Fibroblast of mammary gland (primary cell): ENCODE measurements around the gene NRCAM.

ENCODE experiments used
- DNase-seq: peaks from one replicate; pipeline ENCODE4 v3.0.0-alpha.2; 2010; ENCODE audit warnings: low read depth
- H3K4me3 ChIP-seq: 2 replicates; pipeline ENCODE4 v1.5.1; 2011; ENCODE audit warnings: low read depth, mild to moderate bottlenecking, low read length, moderate library complexity; ENCODE audit not compliant: control insufficient read depth
- TF ChIP-seq, protein P1 (sequence below): conservative IDR thresholded peaks from 2 replicates; pipeline ENCODE4 v1.5.1; 2011; ENCODE audit warnings: low read depth, low read length, inconsistent platforms; ENCODE audit not compliant: control insufficient read depth, insufficient read depth

The NRCAM gene

DNA sequence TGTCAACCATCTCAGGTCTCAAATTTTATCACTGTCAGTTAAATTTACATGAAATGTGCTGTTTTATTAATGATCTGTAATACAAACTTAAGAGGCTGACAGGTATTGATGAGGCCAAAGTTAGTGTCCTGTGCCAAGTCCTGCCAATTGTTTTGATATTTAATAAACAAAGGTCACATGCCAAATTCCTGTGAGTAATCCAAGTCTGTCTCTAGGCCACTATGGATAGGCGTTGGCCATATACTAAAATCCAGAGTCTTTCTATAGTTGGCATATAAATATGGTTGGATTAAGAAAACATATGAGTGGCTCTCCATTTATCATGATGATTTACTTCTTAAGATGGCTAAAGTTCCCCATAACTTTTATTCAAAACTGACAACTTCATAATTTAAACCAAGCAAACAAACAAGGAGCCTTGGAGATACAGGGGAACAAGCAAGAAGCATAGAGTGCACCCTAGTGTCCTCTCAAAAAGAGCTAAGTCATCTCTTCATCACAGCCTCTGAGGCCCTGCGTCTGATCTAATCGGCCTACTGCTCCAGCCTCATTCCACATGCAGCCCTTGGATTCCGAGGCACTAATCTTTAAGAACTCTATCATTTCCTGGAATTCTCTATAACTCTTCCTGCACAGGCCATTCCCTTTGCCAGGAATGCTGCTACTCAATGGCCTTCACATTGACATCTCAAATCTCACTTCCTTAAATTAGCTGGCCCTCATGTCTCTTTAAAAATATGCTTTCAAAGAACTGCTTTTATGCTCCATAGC lies 32.7 kb upstream of the NRCAM start:
- TF ChIP-seq, protein P1, sequence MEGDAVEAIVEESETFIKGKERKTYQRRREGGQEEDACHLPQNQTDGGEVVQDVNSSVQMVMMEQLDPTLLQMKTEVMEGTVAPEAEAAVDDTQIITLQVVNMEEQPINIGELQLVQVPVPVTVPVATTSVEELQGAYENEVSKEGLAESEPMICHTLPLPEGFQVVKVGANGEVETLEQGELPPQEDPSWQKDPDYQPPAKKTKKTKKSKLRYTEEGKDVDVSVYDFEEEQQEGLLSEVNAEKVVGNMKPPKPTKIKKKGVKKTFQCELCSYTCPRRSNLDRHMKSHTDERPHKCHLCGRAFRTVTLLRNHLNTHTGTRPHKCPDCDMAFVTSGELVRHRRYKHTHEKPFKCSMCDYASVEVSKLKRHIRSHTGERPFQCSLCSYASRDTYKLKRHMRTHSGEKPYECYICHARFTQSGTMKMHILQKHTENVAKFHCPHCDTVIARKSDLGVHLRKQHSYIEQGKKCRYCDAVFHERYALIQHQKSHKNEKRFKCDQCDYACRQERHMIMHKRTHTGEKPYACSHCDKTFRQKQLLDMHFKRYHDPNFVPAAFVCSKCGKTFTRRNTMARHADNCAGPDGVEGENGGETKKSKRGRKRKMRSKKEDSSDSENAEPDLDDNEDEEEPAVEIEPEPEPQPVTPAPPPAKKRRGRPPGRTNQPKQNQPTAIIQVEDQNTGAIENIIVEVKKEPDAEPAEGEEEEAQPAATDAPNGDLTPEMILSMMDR, result no peak
- DNase-seq, result no peak
- no peak overlapping the region for H3K4me3 ChIP-seq

GRCh38 chr7:108487646-108488045 lies 31.4 kb upstream of the NRCAM start:
- no peak for DNase-seq
- H3K4me3 ChIP-seq, result no peak overlapping the region
- TF ChIP-seq, protein P1, result no peak

DNA sequence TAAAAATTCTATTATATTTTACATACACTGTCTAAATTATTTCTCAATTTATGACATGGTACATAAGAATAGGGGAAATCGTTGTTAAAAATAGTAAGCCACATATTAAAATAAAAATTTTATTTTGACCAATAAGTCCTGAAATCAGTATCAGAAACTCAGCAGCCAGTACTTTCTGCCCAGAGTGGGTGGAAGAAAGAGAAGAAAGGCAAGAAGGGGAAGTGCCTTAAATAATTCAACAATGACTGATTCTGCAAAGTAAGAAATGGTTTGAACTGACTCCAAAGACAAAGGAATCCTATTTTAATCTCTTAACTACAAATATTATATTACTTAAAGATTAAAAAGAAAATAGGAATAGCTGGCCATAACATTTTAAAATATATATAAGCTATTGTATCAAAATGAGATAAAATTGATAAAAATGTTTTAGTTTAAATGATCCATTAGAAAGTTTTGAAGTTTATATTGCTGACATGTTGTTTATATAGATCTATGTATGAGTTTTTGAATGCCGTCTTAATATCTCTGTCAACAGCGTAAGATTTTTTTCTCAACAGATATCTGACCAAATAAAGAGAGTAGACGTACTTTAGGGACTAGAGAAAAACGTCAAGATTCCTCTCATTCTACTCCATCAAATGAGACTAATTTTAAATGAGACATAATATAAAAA lies 30.2 kb upstream of the NRCAM start:
- TF ChIP-seq, protein P1, result no peak
- DNase-seq, result peak; percentile 10
- no peak overlapping the region for H3K4me3 ChIP-seq

DNA sequence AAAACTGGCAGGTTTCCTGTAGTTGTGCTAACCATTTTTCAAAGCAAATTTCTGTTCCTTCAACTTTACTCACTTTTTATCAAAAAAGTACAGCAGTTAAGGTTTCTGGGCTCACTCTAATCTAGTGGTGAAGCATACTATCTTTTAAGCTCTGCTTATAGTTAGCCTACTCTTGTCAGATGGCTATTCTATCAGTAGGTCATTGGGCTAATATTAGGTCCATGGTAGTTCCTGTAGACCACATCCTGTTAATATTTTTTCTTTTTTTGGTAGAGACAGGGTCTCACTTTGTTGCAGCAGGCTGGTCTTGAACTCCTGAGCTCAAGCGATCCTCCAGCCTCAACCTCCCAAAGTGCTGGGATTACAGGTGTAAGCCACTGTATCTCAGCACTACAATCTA lies 27.9 kb upstream of the NRCAM start:
- no peak for DNase-seq
- TF ChIP-seq, protein P1, result no peak
- H3K4me3 ChIP-seq, result no peak overlapping the region

DNA sequence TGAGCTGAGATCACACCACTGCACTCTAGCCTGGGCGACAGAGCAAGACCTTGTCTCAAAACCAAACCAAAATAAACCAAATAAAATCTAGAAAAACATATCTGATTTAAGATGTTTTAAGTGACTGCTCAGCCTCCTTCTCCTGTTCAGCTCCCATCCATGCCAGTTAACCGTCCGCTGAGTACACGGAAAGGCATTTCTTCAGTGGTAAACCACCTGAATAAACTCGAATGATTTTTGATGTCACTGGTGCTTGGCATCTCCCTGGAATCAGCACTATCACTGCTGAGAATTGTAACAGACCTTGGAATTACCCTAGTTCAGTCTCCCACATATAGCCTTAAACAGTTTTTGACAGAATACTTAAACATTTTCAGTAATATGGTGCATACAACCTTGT lies 24.1 kb upstream of the NRCAM start:
- no peak overlapping the region for H3K4me3 ChIP-seq
- TF ChIP-seq, protein P1, result no peak
- no peak for DNase-seq

DNA sequence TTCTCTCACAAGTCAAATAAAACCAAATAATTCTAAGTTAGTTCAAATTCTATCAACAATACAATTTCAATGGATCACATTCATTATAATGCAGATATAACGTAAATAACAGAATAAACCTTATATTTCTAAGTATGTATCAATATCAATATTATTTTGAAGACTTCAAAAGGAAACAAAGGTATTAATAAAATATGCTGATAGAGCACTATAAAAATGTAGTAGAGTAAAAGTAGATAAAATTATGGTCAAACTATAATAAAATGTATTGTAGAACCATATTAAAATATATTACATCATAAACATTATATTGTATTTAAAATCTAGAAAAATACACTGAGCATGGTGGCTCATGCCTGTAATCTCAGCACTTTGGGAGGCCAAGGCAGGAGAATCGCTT lies 23.5 kb upstream of the NRCAM start:
- TF ChIP-seq, protein P1, result no peak
- DNase-seq, result no peak
- no peak overlapping the region for H3K4me3 ChIP-seq
